SK-N-SH treated with all-trans-retinoic acid at 6 μM for 48 hours (cell line): ENCODE data around the gene KIAA0408.

Experiments used
- ATAC-seq: fragments of 200-7000 bp; cut with Tn5 transposase; 3 replicates; pipeline ENCODE4 v1.9.1; 2020; ENCODE audit warnings: mild to moderate bottlenecking, moderate library complexity
- ARNTL ChIP-seq: fragments of 450-650 bp; formaldehyde crosslinking; IDR thresholded peaks from 2 replicates; pipeline ENCODE4 v1.5.0; 2020; ENCODE audit warnings: low read depth, mild to moderate bottlenecking, moderate library complexity, borderline replicate concordance
- BACH2 ChIP-seq: fragments of 250-450 bp; sonication (Bioruptor Pico); IDR thresholded peaks from 2 replicates; pipeline ENCODE4 v1.9.0; 2021; ENCODE audit warnings: mild to moderate bottlenecking, borderline replicate concordance
- CSDC2 ChIP-seq: fragments of 250-450 bp; sonication (Bioruptor Pico); IDR thresholded peaks from 2 replicates; pipeline ENCODE4 v1.5.0; 2020; ENCODE audit warnings: mild to moderate bottlenecking, moderate library complexity
- ESRRG ChIP-seq: fragments of 250-450 bp; sonication (Bioruptor Pico); IDR thresholded peaks from 2 replicates; pipeline ENCODE4 v1.6.1; 2021; ENCODE audit warnings: mild to moderate bottlenecking
- GLIS3 ChIP-seq: fragments of 250-450 bp; sonication (Bioruptor Pico); IDR thresholded peaks from 2 replicates; pipeline ENCODE4 v1.5.0; 2020; ENCODE audit warnings: mild to moderate bottlenecking, moderate library complexity
- ISL1 ChIP-seq: fragments of 250-450 bp; sonication (Bioruptor Pico); IDR thresholded peaks from 2 replicates; pipeline ENCODE4 v2.1.2; 2022; ENCODE audit warnings: mild to moderate bottlenecking, moderate library complexity
- OSR1 ChIP-seq: fragments of 250-450 bp; sonication (Bioruptor Pico); IDR thresholded peaks from 2 replicates; pipeline ENCODE4 v1.8.0; 2022; ENCODE audit warnings: moderate library complexity, mild to moderate bottlenecking, inconsistent platforms
- RARB ChIP-seq: fragments of 250-450 bp; sonication (Bioruptor Pico); IDR thresholded peaks from 2 replicates; pipeline ENCODE4 v1.8.0; 2021; ENCODE audit warnings: mild to moderate bottlenecking, moderate library complexity
- SNAI2 ChIP-seq: fragments of 250-450 bp; sonication (Bioruptor Pico); IDR thresholded peaks from 2 replicates; pipeline ENCODE4 v1.5.0; 2020; ENCODE audit warnings: mild to moderate bottlenecking, moderate library complexity
- TCF4 ChIP-seq: fragments of 250-450 bp; sonication (Bioruptor Pico); IDR thresholded peaks from 2 replicates; pipeline ENCODE4 v1.8.0; 2021; ENCODE audit warnings: mild to moderate bottlenecking, moderate library complexity, borderline replicate concordance
- TOX ChIP-seq: fragments of 250-450 bp; sonication (Bioruptor Pico); IDR thresholded peaks from 2 replicates; pipeline ENCODE4 v1.8.0; 2021; ENCODE audit warnings: mild to moderate bottlenecking, moderate library complexity, borderline replicate concordance
- ZC3H10 ChIP-seq: fragments of 250-450 bp; sonication (Bioruptor Pico); IDR thresholded peaks from 2 replicates; pipeline ENCODE4 v1.5.1; 2021; ENCODE audit warnings: mild to moderate bottlenecking, moderate library complexity
- ZFP3 ChIP-seq: fragments of 250-450 bp; sonication (Bioruptor Pico); IDR thresholded peaks from 2 replicates; pipeline ENCODE4 v1.5.0; 2020; ENCODE audit warnings: mild to moderate bottlenecking, moderate library complexity
- ZNF565 ChIP-seq: fragments of 450-650 bp; formaldehyde crosslinking; conservative IDR thresholded peaks from 2 replicates; pipeline ENCODE4 v1.5.0; 2020; ENCODE audit warnings: low read depth, mild to moderate bottlenecking, moderate library complexity
- ZNF8 ChIP-seq: fragments of 450-650 bp; formaldehyde crosslinking; IDR thresholded peaks from 2 replicates; pipeline ENCODE4 v1.5.0; 2020; ENCODE audit warnings: mild to moderate bottlenecking, moderate library complexity
- TF ChIP-seq, protein P1 (sequence below): fragments of 250-450 bp; sonication (Bioruptor Pico); IDR thresholded peaks from 2 replicates; pipeline ENCODE4 v1.8.0; 2020; ENCODE audit warnings: mild to moderate bottlenecking, moderate library complexity, borderline replicate concordance
- TF ChIP-seq, protein P2 (sequence below): fragments of 250-450 bp; sonication (Bioruptor Pico); IDR thresholded peaks from 2 replicates; pipeline ENCODE4 v1.5.0; 2020; ENCODE audit warnings: mild to moderate bottlenecking, moderate library complexity
- TF ChIP-seq, protein P3 (sequence below): fragments of 250-450 bp; sonication (Bioruptor Pico); IDR thresholded peaks from 2 replicates; pipeline ENCODE4 v1.8.0; 2021; ENCODE audit warnings: low read depth, mild to moderate bottlenecking, moderate library complexity, borderline replicate concordance

The KIAA0408 gene

DNA sequence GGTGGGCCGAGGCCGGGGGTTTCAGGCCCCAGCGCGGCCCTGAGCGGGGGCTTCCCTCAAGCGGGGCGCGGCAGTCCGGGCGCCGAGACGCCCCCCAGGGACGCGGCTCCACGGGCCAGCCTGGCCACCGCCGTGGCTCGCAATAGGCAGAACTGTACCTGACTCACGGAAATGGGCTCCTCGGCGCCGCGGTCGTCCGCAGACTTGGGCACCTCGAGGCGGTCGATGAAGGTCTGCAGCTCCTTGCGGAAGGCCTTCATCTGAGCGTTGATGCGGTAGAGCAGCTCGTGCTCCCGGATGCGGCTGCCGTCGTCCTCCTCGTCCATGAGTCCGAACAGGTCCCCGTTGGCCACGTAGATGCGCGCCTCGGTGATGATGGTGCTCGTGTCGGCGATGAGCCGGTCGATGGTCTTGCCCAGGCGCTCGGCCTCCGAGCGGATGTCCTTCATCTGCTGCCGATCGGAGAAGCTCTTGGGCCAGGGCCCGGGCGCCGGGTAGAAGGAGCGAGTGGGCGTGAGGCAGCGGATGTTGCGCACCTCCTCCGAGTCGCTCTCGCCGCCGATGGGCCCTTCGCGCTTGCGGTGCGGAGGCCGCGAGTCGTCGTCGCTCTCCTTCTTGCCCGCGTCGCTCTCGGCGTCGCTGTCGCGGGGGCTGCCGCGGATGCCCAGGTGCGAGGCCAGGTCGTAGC lies 16.1 kb upstream of the KIAA0408 start:
- no peak for TF ChIP-seq TOX
- no peak for TF ChIP-seq BACH2
- TF ChIP-seq TCF4, result no peak
- TF ChIP-seq RARB (CRISPR knock-in tag), result no peak
- no peak for TF ChIP-seq ZNF8
- TF ChIP-seq ZNF565 (CRISPR knock-in tag), result no peak
- no peak for TF ChIP-seq ZC3H10 (CRISPR knock-in tag)
- TF ChIP-seq, protein P1, sequence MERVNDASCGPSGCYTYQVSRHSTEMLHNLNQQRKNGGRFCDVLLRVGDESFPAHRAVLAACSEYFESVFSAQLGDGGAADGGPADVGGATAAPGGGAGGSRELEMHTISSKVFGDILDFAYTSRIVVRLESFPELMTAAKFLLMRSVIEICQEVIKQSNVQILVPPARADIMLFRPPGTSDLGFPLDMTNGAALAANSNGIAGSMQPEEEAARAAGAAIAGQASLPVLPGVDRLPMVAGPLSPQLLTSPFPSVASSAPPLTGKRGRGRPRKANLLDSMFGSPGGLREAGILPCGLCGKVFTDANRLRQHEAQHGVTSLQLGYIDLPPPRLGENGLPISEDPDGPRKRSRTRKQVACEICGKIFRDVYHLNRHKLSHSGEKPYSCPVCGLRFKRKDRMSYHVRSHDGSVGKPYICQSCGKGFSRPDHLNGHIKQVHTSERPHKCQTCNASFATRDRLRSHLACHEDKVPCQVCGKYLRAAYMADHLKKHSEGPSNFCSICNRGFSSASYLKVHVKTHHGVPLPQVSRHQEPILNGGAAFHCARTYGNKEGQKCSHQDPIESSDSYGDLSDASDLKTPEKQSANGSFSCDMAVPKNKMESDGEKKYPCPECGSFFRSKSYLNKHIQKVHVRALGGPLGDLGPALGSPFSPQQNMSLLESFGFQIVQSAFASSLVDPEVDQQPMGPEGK (CRISPR knock-in tag), result no peak
- no peak for TF ChIP-seq CSDC2
- TF ChIP-seq, all 23 proteins: peak for 0
- no peak for ATAC-seq

DNA sequence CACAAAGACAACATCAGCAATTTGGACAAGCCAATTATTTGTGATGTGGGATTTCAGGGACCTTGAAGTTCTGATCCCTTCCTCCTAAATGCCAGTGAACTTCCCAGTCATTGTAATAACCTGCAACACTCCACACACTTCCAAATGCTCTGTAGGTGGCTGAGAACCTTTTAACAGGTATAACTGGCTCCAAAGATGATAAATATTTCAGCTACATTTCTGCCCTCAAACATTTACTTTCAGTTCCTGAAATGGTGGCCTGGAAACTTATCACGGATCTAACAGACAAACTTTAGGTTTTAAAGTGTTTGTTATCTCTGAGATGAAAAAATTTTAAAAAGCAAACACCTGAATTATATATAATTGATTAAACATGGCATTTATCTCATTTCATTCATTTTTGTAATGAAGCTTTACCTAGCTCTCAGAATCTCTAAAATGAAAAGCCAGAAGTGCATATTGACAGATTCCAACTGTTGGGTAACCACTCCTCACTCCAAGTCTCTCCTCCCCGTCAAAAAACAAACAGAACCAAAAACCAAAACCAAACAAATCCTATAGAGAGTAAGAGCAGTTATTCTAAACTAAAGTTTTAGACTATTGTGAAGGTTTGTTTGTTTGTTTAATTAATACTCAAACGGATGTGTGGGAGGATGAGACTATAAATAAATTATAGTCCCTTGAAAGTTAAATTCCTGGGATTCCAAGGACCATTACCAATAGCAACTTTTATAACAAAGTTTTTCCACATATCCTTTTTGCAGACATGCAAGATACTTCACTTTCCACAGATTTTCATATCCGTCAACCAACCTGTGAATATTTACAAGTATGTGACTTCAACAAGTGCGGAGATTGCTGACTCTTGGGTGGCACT lies 12.4 kb upstream of the KIAA0408 start:
- ATAC-seq, result no peak
- no peak for TF ChIP-seq ZNF565 (CRISPR knock-in tag)

DNA sequence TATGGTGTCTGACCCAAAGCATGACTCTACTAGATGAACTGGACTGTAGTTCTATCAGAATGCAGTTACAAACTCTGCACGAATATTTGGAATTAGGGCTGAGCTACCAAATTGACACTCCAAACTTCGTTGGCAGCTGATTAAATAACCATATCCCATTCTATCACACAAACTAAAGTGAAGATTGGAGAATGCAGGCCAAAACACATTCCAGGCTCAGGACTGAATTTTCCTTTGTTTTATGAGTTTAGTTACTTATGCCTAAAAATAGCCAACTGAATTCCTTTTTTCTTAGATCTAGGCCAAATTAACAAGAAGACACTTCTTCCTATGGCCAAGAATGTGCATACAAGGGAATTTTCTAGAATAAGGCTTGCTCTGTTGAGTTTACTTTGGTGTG lies 9.7 kb upstream of the KIAA0408 start:
- no peak for ATAC-seq

More for the DNA sequence above, 9.7 kb upstream of the KIAA0408 start:
- TF ChIP-seq TOX (no peak), RARB (CRISPR knock-in tag) (no peak), SNAI2 (CRISPR knock-in tag) (no peak), OSR1 (CRISPR knock-in tag) (no peak), CSDC2 (no peak), ISL1 (no peak), ZNF8 (no peak), ZFP3 (CRISPR knock-in tag) (no peak), GLIS3 (no peak), TCF4 (no peak), ZNF565 (CRISPR knock-in tag) (no peak), BACH2 (no peak), ARNTL (CRISPR knock-in tag) (no peak), ESRRG (CRISPR knock-in tag) (no peak)
- TF ChIP-seq, protein P2, sequence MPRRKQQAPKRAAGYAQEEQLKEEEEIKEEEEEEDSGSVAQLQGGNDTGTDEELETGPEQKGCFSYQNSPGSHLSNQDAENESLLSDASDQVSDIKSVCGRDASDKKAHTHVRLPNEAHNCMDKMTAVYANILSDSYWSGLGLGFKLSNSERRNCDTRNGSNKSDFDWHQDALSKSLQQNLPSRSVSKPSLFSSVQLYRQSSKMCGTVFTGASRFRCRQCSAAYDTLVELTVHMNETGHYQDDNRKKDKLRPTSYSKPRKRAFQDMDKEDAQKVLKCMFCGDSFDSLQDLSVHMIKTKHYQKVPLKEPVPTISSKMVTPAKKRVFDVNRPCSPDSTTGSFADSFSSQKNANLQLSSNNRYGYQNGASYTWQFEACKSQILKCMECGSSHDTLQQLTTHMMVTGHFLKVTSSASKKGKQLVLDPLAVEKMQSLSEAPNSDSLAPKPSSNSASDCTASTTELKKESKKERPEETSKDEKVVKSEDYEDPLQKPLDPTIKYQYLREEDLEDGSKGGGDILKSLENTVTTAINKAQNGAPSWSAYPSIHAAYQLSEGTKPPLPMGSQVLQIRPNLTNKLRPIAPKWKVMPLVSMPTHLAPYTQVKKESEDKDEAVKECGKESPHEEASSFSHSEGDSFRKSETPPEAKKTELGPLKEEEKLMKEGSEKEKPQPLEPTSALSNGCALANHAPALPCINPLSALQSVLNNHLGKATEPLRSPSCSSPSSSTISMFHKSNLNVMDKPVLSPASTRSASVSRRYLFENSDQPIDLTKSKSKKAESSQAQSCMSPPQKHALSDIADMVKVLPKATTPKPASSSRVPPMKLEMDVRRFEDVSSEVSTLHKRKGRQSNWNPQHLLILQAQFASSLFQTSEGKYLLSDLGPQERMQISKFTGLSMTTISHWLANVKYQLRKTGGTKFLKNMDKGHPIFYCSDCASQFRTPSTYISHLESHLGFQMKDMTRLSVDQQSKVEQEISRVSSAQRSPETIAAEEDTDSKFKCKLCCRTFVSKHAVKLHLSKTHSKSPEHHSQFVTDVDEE (CRISPR knock-in tag), result no peak
- TF ChIP-seq, protein P1 (CRISPR knock-in tag), result no peak
- TF ChIP-seq, protein P3, sequence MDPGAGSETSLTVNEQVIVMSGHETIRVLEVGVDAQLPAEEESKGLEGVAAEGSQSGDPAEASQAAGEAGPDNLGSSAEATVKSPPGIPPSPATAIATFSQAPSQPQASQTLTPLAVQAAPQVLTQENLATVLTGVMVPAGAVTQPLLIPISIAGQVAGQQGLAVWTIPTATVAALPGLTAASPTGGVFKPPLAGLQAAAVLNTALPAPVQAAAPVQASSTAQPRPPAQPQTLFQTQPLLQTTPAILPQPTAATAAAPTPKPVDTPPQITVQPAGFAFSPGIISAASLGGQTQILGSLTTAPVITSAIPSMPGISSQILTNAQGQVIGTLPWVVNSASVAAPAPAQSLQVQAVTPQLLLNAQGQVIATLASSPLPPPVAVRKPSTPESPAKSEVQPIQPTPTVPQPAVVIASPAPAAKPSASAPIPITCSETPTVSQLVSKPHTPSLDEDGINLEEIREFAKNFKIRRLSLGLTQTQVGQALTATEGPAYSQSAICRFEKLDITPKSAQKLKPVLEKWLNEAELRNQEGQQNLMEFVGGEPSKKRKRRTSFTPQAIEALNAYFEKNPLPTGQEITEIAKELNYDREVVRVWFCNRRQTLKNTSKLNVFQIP, result no peak
